Esophagus muscularis mucosa (tissue), 3 donors: ENCODE data around the gene MYO1D.

Source experiments
- POLR2A ChIP-seq: fragments of 450-650 bp; IDR thresholded peaks from one replicate; pipeline ENCODE4 v1.6.1; 2017; ENCODE audit warnings: antibody characterized with exemption, moderate library complexity, mild to moderate bottlenecking, low read depth
- POLR2AphosphoS5 ChIP-seq, 2 donors: sonication (generic); formaldehyde crosslinking; IDR thresholded peaks; one replicate each; pipeline ENCODE4 v1.6.1; 2017; ENCODE audit warnings: antibody characterized with exemption in 2 of 2
- TF ChIP-seq, protein P1 (sequence below), 3 experiments: fragments of 200-600 bp in 2 of 3; fragments of 450-650 bp in 1 of 3; sonication (generic) in 2 of 3; IDR thresholded peaks; one replicate each; pipeline ENCODE4 v1.5.1; 2017 to 2019; ENCODE audit warnings: antibody characterized with exemption in 3 of 3, mild to moderate bottlenecking in 2 of 3, moderate library complexity in 1 of 3

DNA sequence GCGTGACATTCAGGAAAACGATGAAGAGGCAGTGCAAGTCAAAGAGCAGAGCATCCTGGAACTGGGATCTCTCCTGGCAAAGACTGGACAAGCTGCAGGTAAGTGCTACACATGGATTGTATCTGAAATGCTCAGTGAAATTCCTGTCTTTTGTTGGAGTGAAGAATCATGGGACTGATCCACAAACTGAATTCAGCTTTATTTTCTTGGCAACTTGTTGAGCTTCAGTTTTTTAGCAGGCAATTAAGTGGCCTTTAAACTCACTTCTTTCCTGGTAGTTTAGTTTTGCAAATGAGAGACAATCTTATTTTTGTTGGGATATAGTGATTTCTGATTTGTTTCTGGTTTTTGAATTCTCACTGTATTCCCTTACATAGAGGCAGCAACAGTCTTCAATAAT lies 430.0 kb downstream of the MYO1D start:
- TF ChIP-seq, protein P1, sequence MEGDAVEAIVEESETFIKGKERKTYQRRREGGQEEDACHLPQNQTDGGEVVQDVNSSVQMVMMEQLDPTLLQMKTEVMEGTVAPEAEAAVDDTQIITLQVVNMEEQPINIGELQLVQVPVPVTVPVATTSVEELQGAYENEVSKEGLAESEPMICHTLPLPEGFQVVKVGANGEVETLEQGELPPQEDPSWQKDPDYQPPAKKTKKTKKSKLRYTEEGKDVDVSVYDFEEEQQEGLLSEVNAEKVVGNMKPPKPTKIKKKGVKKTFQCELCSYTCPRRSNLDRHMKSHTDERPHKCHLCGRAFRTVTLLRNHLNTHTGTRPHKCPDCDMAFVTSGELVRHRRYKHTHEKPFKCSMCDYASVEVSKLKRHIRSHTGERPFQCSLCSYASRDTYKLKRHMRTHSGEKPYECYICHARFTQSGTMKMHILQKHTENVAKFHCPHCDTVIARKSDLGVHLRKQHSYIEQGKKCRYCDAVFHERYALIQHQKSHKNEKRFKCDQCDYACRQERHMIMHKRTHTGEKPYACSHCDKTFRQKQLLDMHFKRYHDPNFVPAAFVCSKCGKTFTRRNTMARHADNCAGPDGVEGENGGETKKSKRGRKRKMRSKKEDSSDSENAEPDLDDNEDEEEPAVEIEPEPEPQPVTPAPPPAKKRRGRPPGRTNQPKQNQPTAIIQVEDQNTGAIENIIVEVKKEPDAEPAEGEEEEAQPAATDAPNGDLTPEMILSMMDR (IDR thresholded peaks at IDR 0.05) = no peak
- no peak for TF ChIP-seq POLR2AphosphoS5 (IDR thresholded peaks at IDR 0.05)
- TF ChIP-seq POLR2A = no peak
